Mammary epithelial cell (primary cell): ENCODE measurements around the gene RHEB.

Experiments
- EZH2 ChIP-seq: IDR thresholded peaks from 2 replicates; pipeline ENCODE4 v1.6.1; 2012; ENCODE audit warnings: low read length, inconsistent platforms, borderline replicate concordance
- TF ChIP-seq, protein P1 (sequence below), 2 donors: IDR thresholded peaks in 1 of 2; conservative IDR thresholded peaks in 1 of 2; 2 replicates each; pipeline ENCODE4 v1.5.1; 2011 to 2012; ENCODE audit warnings: inconsistent platforms in 2 of 2, low read length in 2 of 2, mild to moderate bottlenecking in 2 of 2, control low read depth in 1 of 2, low read depth in 1 of 2; ENCODE audit not compliant: insufficient read depth in 1 of 2; ENCODE audit errors: extremely low read depth in 1 of 2

DNA sequence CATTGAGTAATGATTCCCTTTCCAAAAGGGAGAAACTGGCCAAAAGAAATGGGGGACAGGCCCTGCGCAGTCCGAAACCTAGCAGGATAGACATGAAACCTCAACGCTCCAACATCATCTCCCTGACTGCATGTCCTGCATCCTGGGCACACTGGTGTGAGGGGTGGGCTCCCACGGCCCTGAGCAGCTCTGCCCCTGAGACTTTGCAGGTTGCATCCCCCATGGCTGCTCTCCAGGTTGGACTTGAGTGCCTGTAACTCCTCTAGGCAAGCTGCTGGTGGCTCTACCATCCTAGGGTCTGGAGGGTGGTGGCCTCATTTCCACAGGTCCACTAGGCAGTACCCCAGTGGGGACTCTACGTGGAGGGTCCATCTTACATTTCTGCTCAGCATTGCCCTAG lies 63.4 kb downstream of the RHEB start:
- TF ChIP-seq, protein P1, sequence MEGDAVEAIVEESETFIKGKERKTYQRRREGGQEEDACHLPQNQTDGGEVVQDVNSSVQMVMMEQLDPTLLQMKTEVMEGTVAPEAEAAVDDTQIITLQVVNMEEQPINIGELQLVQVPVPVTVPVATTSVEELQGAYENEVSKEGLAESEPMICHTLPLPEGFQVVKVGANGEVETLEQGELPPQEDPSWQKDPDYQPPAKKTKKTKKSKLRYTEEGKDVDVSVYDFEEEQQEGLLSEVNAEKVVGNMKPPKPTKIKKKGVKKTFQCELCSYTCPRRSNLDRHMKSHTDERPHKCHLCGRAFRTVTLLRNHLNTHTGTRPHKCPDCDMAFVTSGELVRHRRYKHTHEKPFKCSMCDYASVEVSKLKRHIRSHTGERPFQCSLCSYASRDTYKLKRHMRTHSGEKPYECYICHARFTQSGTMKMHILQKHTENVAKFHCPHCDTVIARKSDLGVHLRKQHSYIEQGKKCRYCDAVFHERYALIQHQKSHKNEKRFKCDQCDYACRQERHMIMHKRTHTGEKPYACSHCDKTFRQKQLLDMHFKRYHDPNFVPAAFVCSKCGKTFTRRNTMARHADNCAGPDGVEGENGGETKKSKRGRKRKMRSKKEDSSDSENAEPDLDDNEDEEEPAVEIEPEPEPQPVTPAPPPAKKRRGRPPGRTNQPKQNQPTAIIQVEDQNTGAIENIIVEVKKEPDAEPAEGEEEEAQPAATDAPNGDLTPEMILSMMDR (conservative IDR thresholded peaks at IDR 0.05 in 1 of 2, IDR thresholded peaks at IDR 0.05 in 1 of 2; ENCODE audit: extremely low read depth in 1 of 2, insufficient read depth in 1 of 2, low read depth in 1 of 2, low read length in 2 of 2) = no peak
- TF ChIP-seq EZH2 = no peak
